Glutamatergic neuron (in vitro differentiated cells): ENCODE data around the gene C16orf96. TPM values are rescaled to one million over a fixed set of nuclear protein-coding genes. Genes with fewer than 3 reads are reported as not detected.
A peak's percentile ranks its signal among the peaks of the same experiment; 100 is the strongest.

Experiments used
- DNase-seq: peaks from one replicate; pipeline ENCODE4 v3.0.0; 2022
- H3K27ac Mint-ChIP-seq: one replicate; pipeline ENCODE4 v1.8.0; 2020; ENCODE audit warnings: mild to moderate bottlenecking, mixed read lengths, inconsistent platforms; ENCODE audit not compliant: unreplicated experiment
- H3K27me3 Mint-ChIP-seq: one replicate; pipeline ENCODE4 v1.8.0; 2020; ENCODE audit warnings: mild to moderate bottlenecking, moderate library complexity, mixed read lengths, inconsistent platforms; ENCODE audit not compliant: unreplicated experiment
- H3K36me3 Mint-ChIP-seq: one replicate; pipeline ENCODE4 v1.8.0; 2020; ENCODE audit warnings: mild to moderate bottlenecking, mixed read lengths, inconsistent platforms; ENCODE audit not compliant: unreplicated experiment
- H3K4me1 Mint-ChIP-seq: one replicate; pipeline ENCODE4 v1.8.0; 2020; ENCODE audit warnings: mild to moderate bottlenecking, low read depth, mixed read lengths, inconsistent platforms; ENCODE audit not compliant: unreplicated experiment
- H3K4me3 Mint-ChIP-seq: one replicate; pipeline ENCODE4 v1.8.0; 2020; ENCODE audit warnings: mild to moderate bottlenecking, mixed read lengths, inconsistent platforms; ENCODE audit not compliant: unreplicated experiment
- H3K9me3 Mint-ChIP-seq: one replicate; pipeline ENCODE4 v1.8.0; 2020; ENCODE audit warnings: mild to moderate bottlenecking, moderate library complexity, mixed read lengths, inconsistent platforms; ENCODE audit not compliant: unreplicated experiment
- CTCF ChIP-seq: fragments of 200-600 bp; sonication (generic); IDR thresholded peaks from one replicate; pipeline ENCODE4 v1.5.0; 2021; ENCODE audit not compliant: partially characterized antibody, unreplicated experiment
- long read RNA-seq: library from polyadenylated mRNA; unstranded; transcript quantifications from one replicate; pipeline ENCODE4 v2.0.0, GENCODE V29; 2020; ENCODE audit not compliant: unreplicated experiment
- total RNA-seq: library from RNA; stranded (reverse); fragmentation: NEBNext Ultra II Directional; extraction: Animal tissue kit (Norgen Biotek cat#: 25700); gene quantifications from one replicate; pipeline ENCODE4 v1.2.1, GENCODE V29; 2021; ENCODE audit not compliant: unreplicated experiment

The C16orf96 gene
- 0.83 TPM for total RNA-seq
- long read RNA-seq, result 0 reads

- no peak for TF ChIP-seq CTCF
- Mint-ChIP-seq H3K9me3 (peaks cover 4% of the 10 kb centered on the region), H3K27ac (no peak within 1 kb of the TSS), H3K36me3 (no peaks in the 10 kb centered on the region), H3K4me1 (no peaks in the 10 kb centered on the region), H3K27me3 (peaks cover 8% of the 10 kb centered on the region), H3K4me3 (no peak within 1 kb of the TSS)
- no peak for DNase-seq
Observed at GRCh38 chr16:4556112-4556511, at the start of gene C16orf96. TSS of gene C16orf96 (plus strand) at chr16:4556340. CDS start at chr16:4556490, 150 bp downstream.

GRCh38 chr16:4506450-4506849, 49.7 kb upstream of the C16orf96 start:
- TF ChIP-seq CTCF, result peak; percentile 90
- Mint-ChIP-seq H3K36me3 (peaks cover 4% of the 10 kb centered on the region), H3K9me3 (peaks cover 5% of the 10 kb centered on the region), H3K27me3 (no peaks in the 10 kb centered on the region), H3K4me3 (no peak overlapping the region), H3K4me1 (peaks cover 34% of the 10 kb centered on the region), H3K27ac (no peak overlapping the region)
- DNase-seq, result no peak

- H3K27ac Mint-ChIP-seq, result no peak overlapping the region
- H3K36me3 Mint-ChIP-seq, result peaks cover 4% of the 10 kb centered on the region
- no peak for TF ChIP-seq CTCF
Observed at GRCh38 chr16:4507588-4508345, 48.4 kb upstream of the C16orf96 start.

GRCh38 chr16:4508806-4509205, 47.3 kb upstream of the C16orf96 start:
- H3K27ac Mint-ChIP-seq, result no peak overlapping the region
- peaks cover 17% of the 10 kb centered on the region for H3K9me3 Mint-ChIP-seq
- H3K36me3 Mint-ChIP-seq, result peaks cover 4% of the 10 kb centered on the region
- H3K4me3 Mint-ChIP-seq, result no peak overlapping the region
- H3K4me1 Mint-ChIP-seq, result peaks cover 34% of the 10 kb centered on the region
- no peaks in the 10 kb centered on the region for H3K27me3 Mint-ChIP-seq
- no peak for TF ChIP-seq CTCF
- DNase-seq, result no peak

More at GRCh38 chr16:4507588-4508345, 48.4 kb upstream of the C16orf96 start:
- DNase-seq, result no peak
- Mint-ChIP-seq H3K4me3 (no peak overlapping the region), H3K9me3 (peaks cover 13% of the 10 kb centered on the region), H3K4me1 (peaks cover 39% of the 10 kb centered on the region), H3K27me3 (no peaks in the 10 kb centered on the region)

- DNase-seq, result no peak
- Mint-ChIP-seq H3K27ac (no peak overlapping the region), H3K4me1 (peaks cover 31% of the 10 kb centered on the region), H3K4me3 (no peak overlapping the region), H3K27me3 (no peaks in the 10 kb centered on the region), H3K36me3 (peaks cover 4% of the 10 kb centered on the region), H3K9me3 (peaks cover 17% of the 10 kb centered on the region)
- TF ChIP-seq CTCF, result no peak
Observed at GRCh38 chr16:4509420-4509819, 46.7 kb upstream of the C16orf96 start.
